HepG2 (cell line): ENCODE results near the gene ETV5. TPM values are rescaled to one million over a fixed set of nuclear protein-coding genes. Genes with fewer than 3 reads are reported as not detected.

ENCODE experiments used
- CREB1 ChIP-seq, 2 experiments: fragments of 450-650 bp in 1 of 2; IDR thresholded peaks; 2 replicates each; pipeline ENCODE4 v1.6.1; 2016 to 2017; ENCODE audit warnings: control low read depth in 1 of 2, mild to moderate bottlenecking in 1 of 2, missing compliant biosample characterization in 1 of 2, missing genetic modification characterization in 1 of 2
- ELF4 ChIP-seq: sonication (generic); formaldehyde crosslinking; IDR thresholded peaks from 2 replicates; pipeline ENCODE4 v1.5.0; 2020; ENCODE audit warnings: missing genetic modification reagents, mild to moderate bottlenecking, moderate library complexity, borderline replicate concordance
- FOXK1 ChIP-seq: sonication (generic); formaldehyde crosslinking; IDR thresholded peaks from 2 replicates; pipeline ENCODE4 v1.4.0; 2020; ENCODE audit warnings: low read depth, missing genetic modification reagents, borderline replicate concordance
- GTF2F1 ChIP-seq: fragments of 150-350 bp; IDR thresholded peaks from 2 replicates; pipeline ENCODE4 v1.6.1; 2014; ENCODE audit warnings: low read length
- HCFC1 ChIP-seq: fragments of 150-350 bp; IDR thresholded peaks from 2 replicates; pipeline ENCODE4 v1.6.1; 2014; ENCODE audit warnings: low read depth, low read length
- IRF9 ChIP-seq: sonication (generic); formaldehyde crosslinking; IDR thresholded peaks from 2 replicates; pipeline ENCODE4 v1.8.0; 2022; ENCODE audit warnings: missing genetic modification reagents, mild to moderate bottlenecking, borderline replicate concordance
- KDM3A ChIP-seq: IDR thresholded peaks from 2 replicates; pipeline ENCODE4 v1.6.1; 2018; ENCODE audit warnings: low read depth, missing compliant biosample characterization
- MAFK ChIP-seq, 2 experiments: IDR thresholded peaks in 1 of 2; conservative IDR thresholded peaks in 1 of 2; 2 replicates each; pipeline ENCODE4 v1.6.1; 2011; ENCODE audit warnings: improper control_type of control experiment in 2 of 2, low read length in 2 of 2
- MEIS2 ChIP-seq: sonication (generic); formaldehyde crosslinking; IDR thresholded peaks from 2 replicates; pipeline ENCODE4 v1.9.0; 2021; ENCODE audit warnings: mild to moderate bottlenecking, missing genetic modification reagents
- MTF1 ChIP-seq: sonication (generic); formaldehyde crosslinking; IDR thresholded peaks from 2 replicates; pipeline ENCODE4 v1.5.0; 2020; ENCODE audit warnings: missing genetic modification reagents
- MXI1 ChIP-seq: IDR thresholded peaks from 3 replicates; pipeline ENCODE4 v1.6.1; 2012; ENCODE audit warnings: low read depth, low read length, inconsistent platforms, borderline replicate concordance
- NAIF1 ChIP-seq: sonication (generic); formaldehyde crosslinking; IDR thresholded peaks from 2 replicates; pipeline ENCODE4 v1.5.0; 2020; ENCODE audit warnings: mild to moderate bottlenecking, missing genetic modification reagents, borderline replicate concordance
- NCOR1 ChIP-seq: fragments of 200-600 bp; sonication (generic); IDR thresholded peaks from 2 replicates; pipeline ENCODE4 v1.7.0; 2017; ENCODE audit warnings: antibody characterized with exemption, low read length, borderline replicate concordance
- NFYB ChIP-seq: sonication (generic); formaldehyde crosslinking; IDR thresholded peaks from 2 replicates; pipeline ENCODE4 v1.4.0; 2020; ENCODE audit warnings: missing genetic modification reagents
- PHB2 ChIP-seq: fragments of 450-650 bp; IDR thresholded peaks from 2 replicates; pipeline ENCODE4 v1.6.1; 2018; ENCODE audit not compliant: partially characterized antibody
- PLRG1 ChIP-seq: fragments of 450-650 bp; conservative IDR thresholded peaks from 2 replicates; pipeline ENCODE4 v1.6.1; 2016
- PRMT3 ChIP-seq: sonication (generic); formaldehyde crosslinking; IDR thresholded peaks from 2 replicates; pipeline ENCODE4 v1.8.1; 2022; ENCODE audit warnings: low read depth, mild to moderate bottlenecking, moderate library complexity, missing genetic modification reagents, borderline replicate concordance
- SNAPC2 ChIP-seq: sonication (generic); formaldehyde crosslinking; IDR thresholded peaks from 2 replicates; pipeline ENCODE4 v1.8.1; 2022; ENCODE audit warnings: mild to moderate bottlenecking, missing genetic modification reagents
- SRY ChIP-seq: sonication (generic); formaldehyde crosslinking; IDR thresholded peaks from 2 replicates; pipeline ENCODE4 v1.8.0; 2022; ENCODE audit warnings: mild to moderate bottlenecking, missing genetic modification reagents
- STAG1 ChIP-seq: sonication (generic); formaldehyde crosslinking; IDR thresholded peaks from 2 replicates; pipeline ENCODE4 v1.4.0; 2020; ENCODE audit warnings: missing genetic modification reagents
- TRIM22 ChIP-seq: fragments of 450-650 bp; IDR thresholded peaks from 2 replicates; pipeline ENCODE4 v1.6.1; 2017
- ZBTB3 ChIP-seq: sonication (generic); formaldehyde crosslinking; IDR thresholded peaks from 2 replicates; pipeline ENCODE4 v1.4.0; 2020; ENCODE audit warnings: low read depth, mild to moderate bottlenecking, moderate library complexity, missing genetic modification reagents, borderline replicate concordance
- ZFAT ChIP-seq: sonication (generic); formaldehyde crosslinking; conservative IDR thresholded peaks from 2 replicates; pipeline ENCODE4 v1.8.1; 2023; ENCODE audit warnings: missing genetic modification reagents, inconsistent platforms
- ZFX ChIP-seq: sonication (generic); formaldehyde crosslinking; IDR thresholded peaks from 2 replicates; pipeline ENCODE4 v1.4.0; 2020; ENCODE audit warnings: mild to moderate bottlenecking, low read depth, missing genetic modification reagents, moderate library complexity
- ZFYVE20 ChIP-seq: sonication (generic); formaldehyde crosslinking; IDR thresholded peaks from 2 replicates; pipeline ENCODE4 v1.8.0; 2023; ENCODE audit warnings: low read depth, mild to moderate bottlenecking, moderate library complexity, missing genetic modification reagents, borderline replicate concordance
- ZNF124 ChIP-seq: sonication (generic); formaldehyde crosslinking; IDR thresholded peaks from 2 replicates; pipeline ENCODE4 v1.4.0; 2020; ENCODE audit warnings: missing genetic modification reagents
- ZNF256 ChIP-seq: sonication (generic); formaldehyde crosslinking; conservative IDR thresholded peaks from 2 replicates; pipeline ENCODE4 v1.4.0; 2020; ENCODE audit warnings: missing genetic modification reagents
- ZNF30 ChIP-seq: sonication (generic); formaldehyde crosslinking; IDR thresholded peaks from 2 replicates; pipeline ENCODE4 v1.5.0; 2020; ENCODE audit warnings: mild to moderate bottlenecking, missing genetic modification reagents
- ZNF326 ChIP-seq: sonication (generic); formaldehyde crosslinking; IDR thresholded peaks from 2 replicates; pipeline ENCODE4 v1.4.0; 2020; ENCODE audit warnings: missing genetic modification reagents, borderline replicate concordance
- ZNF484 ChIP-seq: sonication (generic); formaldehyde crosslinking; IDR thresholded peaks from 2 replicates; pipeline ENCODE4 v1.5.1; 2020; ENCODE audit warnings: mild to moderate bottlenecking, low read depth, missing genetic modification reagents, borderline replicate concordance
- ZNF792 ChIP-seq: IDR thresholded peaks from 2 replicates; pipeline ENCODE4 v1.6.1; 2016
- ZSCAN30 ChIP-seq: sonication (generic); formaldehyde crosslinking; IDR thresholded peaks from 2 replicates; pipeline ENCODE4 v1.5.0; 2020; ENCODE audit warnings: mild to moderate bottlenecking, missing genetic modification reagents
- polyA plus RNA-seq, 8 experiments: library from polyadenylated mRNA; depleted of rRNA in 3 of 8; stranded (reverse) in 7 of 8; unstranded in 1 of 8; fragments of >200 nt; fragmentation: Illumina TruSeq in 4 of 8; extraction: Trizol in 4 of 8; gene quantifications; 2 replicates each; pipeline versions ENCODE4 v1.2.1 to v1.2.3, GENCODE V29; 2011 to 2016; ENCODE audit warnings: low read depth in 4 of 8, missing spikeins in 1 of 8, mixed read lengths in 1 of 8; ENCODE audit not compliant: insufficient read depth in 1 of 8
- total RNA-seq, 5 experiments: library from RNA; depleted of rRNA; stranded (reverse); fragments of >200 nt; fragmentation: Illumina TruSeq; extraction: Trizol; gene quantifications; 2 replicates each; pipeline ENCODE4 v1.2.3, GENCODE V29; 2016; ENCODE audit warnings: low read depth in 1 of 5

ETV5 gene
- total and polyA plus RNA-seq, 2 of the 13 experiments (the other 11 are each of a cell fraction or from before 2014, with no cell fraction given), result 52.9 to 57.2 TPM

GRCh38 chr3:186093271-186093900, 15.5 kb downstream of the ETV5 start (continued):
- TF ChIP-seq ZNF484 (CRISPR knock-in tag) (no peak), ZNF326 (CRISPR knock-in tag) (no peak), KDM3A (CRISPR knock-in tag) (no peak), ZFYVE20 (CRISPR knock-in tag) (no peak), NCOR1 (no peak), MXI1 (no peak), ZFX (CRISPR knock-in tag) (peak; percentile 30; the same call in 1 of the 2 replicates), PHB2 (no peak), ZNF792 (0 out of 2 replicates have a peak, but pooled peaks have one; percentile 24), MEIS2 (CRISPR knock-in tag) (no peak), ZNF124 (0 out of 2 replicates have a peak, but pooled peaks have one; percentile 23), TRIM22 (no peak), ZSCAN30 (CRISPR knock-in tag) (no peak), HCFC1 (no peak), MAFK (conservative IDR thresholded peaks at IDR 0.05 in 1 of 2, IDR thresholded peaks at IDR 0.05 in 1 of 2; ENCODE audit: low read length in 2 of 2) (no peak), IRF9 (no peak), ZNF256 (CRISPR knock-in tag) (no peak), PRMT3 (CRISPR knock-in tag) (no peak), PLRG1 (no peak), ZFAT (CRISPR knock-in tag) (no peak), NAIF1 (no peak), MTF1 (CRISPR knock-in tag) (no peak), STAG1 (CRISPR knock-in tag) (no peak; the same call in 1 of the 2 replicates), ELF4 (CRISPR knock-in tag) (no peak), SNAPC2 (CRISPR knock-in tag) (0 out of 2 replicates have a peak, but pooled peaks have one; percentile 45), ZNF30 (no peak), SRY (CRISPR knock-in tag) (no peak), NFYB (CRISPR knock-in tag) (no peak), GTF2F1 (no peak), CREB1 (IDR thresholded peaks at IDR 0.05) (no peak), CREB1 (CRISPR knock-in tag; IDR thresholded peaks at IDR 0.05) (no peak), ZBTB3 (CRISPR knock-in tag) (no peak), FOXK1 (CRISPR knock-in tag) (peak; percentile 28; the same call in 1 of the 2 replicates)
